ENCODE measurements around the gene ANKRD11.
"Not testable (repeated sequence)": the region's sequence is repeated elsewhere in the genome, so short reads cannot be mapped to it uniquely, and the experiment has no call there.

ANKRD11 gene

GRCh38 chr16:89256651-89257254 lies 233.6 kb downstream of the ANKRD11 start:
- peak; percentile 75 to 81 for DNase-seq

DNA sequence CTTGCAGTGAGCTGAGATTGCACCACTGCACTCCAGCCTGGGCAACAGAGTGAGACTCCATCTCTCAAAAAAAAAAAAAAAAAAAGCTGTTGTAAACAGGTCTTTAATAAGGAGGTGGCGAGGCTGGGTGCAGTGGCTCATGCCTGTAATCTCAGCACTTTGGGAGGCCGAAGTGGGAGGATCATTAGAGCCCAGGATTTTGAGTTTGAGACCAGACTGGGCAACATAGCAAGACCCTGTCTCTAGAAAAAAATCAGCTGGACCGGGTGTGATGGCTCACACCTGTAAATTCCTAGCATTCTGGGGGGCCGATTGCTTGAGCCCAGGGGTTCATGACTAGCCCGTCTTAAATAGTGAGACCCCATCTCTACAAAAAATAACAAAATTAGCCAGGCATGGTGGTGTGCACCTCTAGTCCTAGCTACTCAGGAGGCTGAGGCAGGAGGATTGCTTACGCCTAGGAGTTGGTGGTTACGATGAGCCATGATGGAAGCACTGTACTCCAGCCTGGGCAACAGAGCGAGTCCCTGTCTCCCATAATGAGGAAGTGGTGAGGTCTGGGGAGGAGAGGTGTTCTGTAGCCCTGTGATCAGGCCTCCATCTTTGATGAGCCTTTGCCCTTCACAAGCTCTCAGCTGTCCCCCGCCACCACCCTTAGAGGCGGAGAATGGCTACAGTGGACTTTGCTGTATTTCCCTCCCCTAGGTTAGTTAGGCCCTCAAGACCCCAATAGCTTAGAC lies 236.6 kb downstream of the ANKRD11 start:
- DNase-seq, result no peak

DNA sequence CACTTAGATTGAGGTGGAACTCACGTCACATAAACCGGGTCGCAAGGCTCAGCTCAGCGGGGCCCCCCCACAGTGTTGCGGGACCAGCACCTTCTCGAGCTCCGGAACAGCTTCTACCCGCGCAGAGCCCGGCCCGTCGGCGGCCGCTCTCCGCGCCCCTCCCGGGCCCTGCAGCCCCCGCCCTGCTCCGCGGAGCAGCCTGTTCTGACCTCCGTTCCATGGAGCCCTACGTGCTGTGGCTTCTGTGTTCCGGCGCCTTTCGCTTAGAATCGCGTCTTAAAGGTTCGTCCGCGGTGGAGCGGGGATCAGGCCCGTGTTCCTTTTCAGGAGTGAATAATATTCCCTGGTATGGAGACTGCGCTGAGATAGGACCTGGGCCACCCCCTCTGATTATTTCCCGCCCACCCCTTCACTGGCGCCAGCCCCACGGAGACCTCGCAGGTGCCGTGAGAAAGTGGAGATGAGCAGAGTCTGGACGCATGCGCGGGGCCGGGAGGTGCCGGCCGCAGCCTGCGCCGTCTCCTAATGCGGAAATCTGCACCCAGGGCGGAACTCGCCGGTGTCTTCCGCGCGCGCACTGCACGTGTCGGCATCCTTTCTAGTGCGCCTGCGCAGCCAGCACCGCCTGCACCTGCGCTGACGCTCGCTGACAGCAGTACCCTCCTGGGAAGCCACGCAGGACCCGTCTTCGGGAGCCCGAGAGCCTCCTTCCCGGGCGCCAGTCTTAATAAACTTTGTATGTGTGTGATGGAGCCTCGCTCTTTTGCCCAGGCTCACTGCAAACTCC lies 242.0 kb downstream of the ANKRD11 start:
- DNase-seq, result no peak

- DNase-seq, result not testable (repeated sequence)
These were observed 242.7 kb downstream of the ANKRD11 start for GRCh38 chr16:89247734-89248075.

GRCh38 chr16:89246903-89247733 lies 243.2 kb downstream of the ANKRD11 start:
- peak; percentile 93 to 95 for DNase-seq

- no peak for DNase-seq
These were observed 243.9 kb downstream of the ANKRD11 start for GRCh38 chr16:89246383-89246902.

DNA sequence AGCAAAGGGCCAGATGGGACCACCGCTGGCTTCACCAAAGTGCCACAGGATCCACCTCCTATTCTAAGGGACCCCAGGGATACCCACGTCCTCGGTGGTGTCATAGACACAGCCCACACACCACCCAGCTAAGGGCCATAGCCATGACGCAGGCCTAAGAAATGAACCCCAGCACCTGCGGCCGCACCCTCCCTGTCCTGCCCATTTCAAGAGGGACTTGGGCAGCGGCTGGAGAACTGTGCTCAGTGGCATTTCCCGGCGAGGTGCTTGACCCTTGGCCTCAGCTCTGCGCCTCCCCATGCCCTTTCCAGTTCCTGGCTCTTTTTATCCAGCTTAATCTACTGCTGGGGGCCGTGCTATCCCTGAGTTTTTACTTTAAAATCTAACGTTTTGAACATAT lies 245.6 kb downstream of the ANKRD11 start:
- no peak for DNase-seq

DNA sequence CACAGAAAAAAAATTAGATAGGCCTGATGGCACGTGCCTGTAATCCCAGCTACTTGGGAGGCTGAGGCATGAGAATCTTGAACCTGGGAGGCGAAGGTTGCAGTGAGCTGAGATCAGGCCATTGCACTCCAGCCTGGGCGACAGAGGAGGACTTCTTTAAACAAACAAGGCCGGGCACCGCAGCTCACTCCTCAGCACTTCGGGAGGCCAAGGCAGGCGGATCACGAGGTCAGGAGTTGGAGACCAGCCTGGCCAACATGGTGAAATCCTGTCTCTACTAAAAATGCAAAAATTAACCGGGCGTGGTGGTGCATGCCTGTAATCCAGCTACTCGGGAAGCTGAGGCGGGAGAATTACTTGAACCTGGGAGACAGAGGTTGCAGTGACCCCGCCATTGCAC lies 246.1 kb downstream of the ANKRD11 start:
- not testable (repeated sequence) for DNase-seq

DNA sequence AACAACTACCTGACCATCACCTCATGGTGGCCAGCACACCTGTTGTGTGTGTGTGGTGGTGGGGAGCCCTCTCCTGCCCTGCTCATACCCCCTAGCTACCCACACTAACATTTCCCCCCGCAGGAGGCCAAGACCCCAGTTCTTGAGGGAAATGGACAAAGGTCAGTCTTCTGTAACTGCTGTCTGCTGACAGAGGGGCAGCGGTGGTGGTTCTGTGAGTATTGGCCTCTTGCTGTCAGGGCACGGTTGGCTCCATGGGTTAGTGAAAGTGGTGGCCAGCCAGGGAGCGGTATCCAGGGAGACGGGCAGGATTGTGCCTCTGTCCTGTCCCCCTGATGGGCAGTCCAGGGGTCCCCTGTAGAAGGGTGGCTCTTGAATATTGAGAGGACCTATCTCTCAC lies 246.7 kb downstream of the ANKRD11 start:
- no peak for DNase-seq

GRCh38 chr16:89242795-89243200 lies 247.6 kb downstream of the ANKRD11 start:
- DNase-seq, result no peak

- DNase-seq, result peak; percentile 67 to 73
These were observed 249.0 kb downstream of the ANKRD11 start for GRCh38 chr16:89241187-89242007.

DNA sequence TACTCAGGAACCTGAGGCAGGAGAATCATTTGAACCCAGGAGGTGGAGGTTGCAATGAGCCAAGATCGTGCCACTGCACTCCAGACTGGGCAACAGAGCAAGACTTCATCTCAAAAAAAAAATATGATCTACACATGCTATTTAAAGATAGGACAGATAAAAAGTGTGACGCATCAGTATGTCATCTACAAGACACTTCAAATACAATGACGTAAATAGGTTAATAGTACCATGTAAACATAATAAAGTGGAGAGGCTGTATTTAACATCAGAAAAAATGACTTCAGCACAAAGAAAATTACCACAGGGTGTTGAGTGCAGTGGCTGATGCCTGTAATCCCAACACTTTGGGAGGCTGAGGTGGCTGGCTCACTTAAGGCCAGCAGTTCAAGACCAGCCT lies 252.6 kb downstream of the ANKRD11 start:
- DNase-seq, result no peak

GRCh38 chr16:89233678-89234490 lies 256.5 kb downstream of the ANKRD11 start:
- DNase-seq, result no peak

- no peak for DNase-seq
These were observed 258.3 kb downstream of the ANKRD11 start for GRCh38 chr16:89232107-89232506.

DNA sequence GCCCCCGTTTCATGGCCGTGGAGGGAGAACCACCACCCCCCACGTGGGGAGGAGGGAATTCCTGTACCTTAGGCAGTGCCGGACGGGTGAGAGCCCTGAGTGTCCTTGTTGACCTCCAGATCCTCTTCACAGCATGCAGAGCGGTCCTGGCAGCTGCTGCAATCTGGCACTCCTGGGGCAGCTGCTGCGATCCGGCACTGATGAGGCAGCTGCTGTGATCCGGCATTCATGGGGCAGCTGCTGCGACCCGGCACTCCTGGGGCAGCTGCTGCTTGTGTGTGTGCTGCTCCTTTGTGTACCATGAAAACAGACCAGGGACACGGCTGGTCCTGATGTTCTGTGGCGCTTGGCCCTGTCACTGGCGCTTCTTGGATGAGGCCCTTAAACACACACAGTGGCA lies 260.1 kb downstream of the ANKRD11 start:
- no peak for DNase-seq

- DNase-seq, result no peak
These were observed 265.7 kb downstream of the ANKRD11 start for GRCh38 chr16:89224665-89225064.

- no peak for DNase-seq
These were observed 267.4 kb downstream of the ANKRD11 start for GRCh38 chr16:89222931-89223330.

DNA sequence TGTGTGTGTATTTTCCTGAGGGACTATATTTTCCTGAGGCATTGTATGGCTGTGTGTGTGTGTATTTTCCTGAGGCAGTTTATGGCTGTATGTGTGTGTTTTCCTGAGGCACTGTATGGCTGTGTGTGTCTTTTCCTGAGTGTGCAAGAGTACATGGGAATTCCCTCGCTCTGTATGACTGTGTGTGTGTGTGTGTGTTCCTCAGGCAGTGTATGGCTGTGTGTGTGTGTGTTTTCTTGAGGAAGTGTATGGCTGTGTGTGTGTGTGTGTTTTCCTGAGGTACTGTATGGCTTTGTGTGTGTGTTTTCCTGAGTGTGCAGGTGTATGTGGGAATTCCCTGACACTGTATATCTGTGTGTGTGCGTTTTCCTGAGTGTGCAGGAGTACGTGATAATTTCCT lies 268.8 kb downstream of the ANKRD11 start:
- DNase-seq, result no peak

- DNase-seq, result no peak
These were observed 271.0 kb downstream of the ANKRD11 start for GRCh38 chr16:89219365-89219764.

All from activated CD4-positive, alpha-beta T cell treated with anti-CD3 and anti-CD28 coated beads, Interleukin-2, amount 50 U/mL, for 48 hours (primary cell).